Neural progenitor cell (in vitro differentiated cells): ENCODE results near the gene TMEM200C. TPM values are rescaled to one million over a fixed set of nuclear protein-coding genes. Genes with fewer than 3 reads are reported as not detected.

Experiments
- DNase-seq: peaks from one replicate; pipeline ENCODE4 v3.0.0-alpha.2; 2016; ENCODE audit warnings: low spot score
- H2AFZ ChIP-seq: fragments of 200-600 bp; sonication (generic); replicated peaks from 2 replicates; pipeline ENCODE4 v1.6.1; 2016; ENCODE audit warnings: antibody characterized with exemption
- H3F3A ChIP-seq: fragments of 200-600 bp; sonication (generic); 2 replicates; pipeline ENCODE4 v1.6.1; 2016; ENCODE audit warnings: antibody characterized with exemption, low read depth
- H3K27ac ChIP-seq: fragments of 200-600 bp; sonication (generic); 2 replicates; pipeline ENCODE4 v1.5.1; 2016; ENCODE audit warnings: mild to moderate bottlenecking
- H3K27me3 ChIP-seq: fragments of 200-600 bp; sonication (generic); 2 replicates; pipeline ENCODE4 v1.6.1; 2016; ENCODE audit warnings: mild to moderate bottlenecking, moderate library complexity
- H3K36me3 ChIP-seq: fragments of 200-600 bp; sonication (generic); 2 replicates; pipeline ENCODE4 v1.5.1; 2016
- H3K4me1 ChIP-seq: fragments of 200-600 bp; sonication (generic); 2 replicates; pipeline ENCODE4 v1.6.1; 2016; ENCODE audit warnings: mixed run types
- H3K4me2 ChIP-seq: fragments of 200-600 bp; sonication (generic); 2 replicates; pipeline ENCODE4 v1.6.1; 2016
- H3K4me3 ChIP-seq: fragments of 200-600 bp; sonication (generic); 2 replicates; pipeline ENCODE4 v1.5.1; 2016
- H3K79me2 ChIP-seq: fragments of 200-600 bp; sonication (generic); 2 replicates; pipeline ENCODE4 v1.6.1; 2016; ENCODE audit warnings: low read depth
- H3K9ac ChIP-seq: fragments of 200-600 bp; sonication (generic); 2 replicates; pipeline ENCODE4 v1.6.1; 2016
- H3K9me3 ChIP-seq: fragments of 200-600 bp; sonication (generic); 2 replicates; pipeline ENCODE4 v1.5.1; 2016; ENCODE audit warnings: low read depth
- H4K20me1 ChIP-seq: fragments of 200-600 bp; sonication (generic); 2 replicates; pipeline ENCODE4 v1.6.1; 2016; ENCODE audit warnings: low read depth
- H3K27ac Mint-ChIP-seq: 3 replicates; pipeline ENCODE4 v1.8.0; 2021; ENCODE audit warnings: mixed read lengths
- H3K27me3 Mint-ChIP-seq: 2 replicates; pipeline ENCODE4 v1.8.0; 2022; ENCODE audit warnings: low read depth, mild to moderate bottlenecking, inconsistent platforms, moderate library complexity, mixed read lengths; ENCODE audit not compliant: insufficient read depth
- H3K36me3 Mint-ChIP-seq: 3 replicates; pipeline ENCODE4 v1.8.0; 2021; ENCODE audit warnings: mixed read lengths
- H3K4me1 Mint-ChIP-seq: 3 replicates; pipeline ENCODE4 v1.8.0; 2021; ENCODE audit warnings: mixed read lengths
- H3K4me3 Mint-ChIP-seq: 3 replicates; pipeline ENCODE4 v1.8.0; 2021; ENCODE audit warnings: mild to moderate bottlenecking, moderate library complexity, mixed read lengths
- H3K9me3 Mint-ChIP-seq: 3 replicates; pipeline ENCODE4 v1.8.0; 2020; ENCODE audit warnings: mixed read lengths
- EZH2 ChIP-seq: fragments of 200-600 bp; sonication (generic); IDR thresholded peaks from 2 replicates; pipeline ENCODE4 v1.6.1; 2017; ENCODE audit warnings: antibody characterized with exemption, mild to moderate bottlenecking, moderate library complexity
- EZH2phosphoT487 ChIP-seq: fragments of 200-600 bp; sonication (generic); IDR thresholded peaks from 2 replicates; pipeline ENCODE4 v1.6.1; 2017; ENCODE audit warnings: antibody characterized with exemption
- total RNA-seq: library from RNA; depleted of rRNA; stranded (reverse); fragments of >200 nt; gene quantifications from 2 replicates; pipeline ENCODE4 v1.2.3, GENCODE V29; 2015; ENCODE audit warnings: low replicate concordance
- TF ChIP-seq, protein P1 (sequence below): fragments of 200-600 bp; sonication (generic); IDR thresholded peaks from 2 replicates; pipeline ENCODE4 v1.5.1; 2017; ENCODE audit warnings: antibody characterized with exemption, mild to moderate bottlenecking

TMEM200C gene
- total RNA-seq, 1 donor from 2014 or later: 1.4 TPM

DNA sequence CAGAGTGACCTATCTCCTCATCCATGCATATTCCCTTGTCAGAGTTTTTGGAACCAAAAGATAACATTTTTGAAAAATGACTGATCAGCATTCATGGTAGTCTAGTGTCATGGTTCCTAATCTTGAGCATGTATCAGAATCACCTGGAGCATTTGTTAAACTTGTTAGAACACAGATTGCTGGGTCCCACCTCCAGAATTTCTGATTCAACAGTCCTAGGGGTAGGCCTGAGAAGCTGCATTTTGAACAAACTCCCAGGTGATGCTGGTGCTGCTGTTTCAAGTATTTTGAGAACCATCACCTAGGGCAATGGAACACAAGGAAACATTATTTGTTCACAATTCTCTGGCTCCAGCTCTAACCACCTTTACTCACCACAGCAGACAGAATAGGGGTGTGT lies 21.0 kb downstream of the TMEM200C start:
- H3K4me1 Mint-ChIP-seq: no peaks in the 10 kb centered on the region
- Histone ChIP-seq H3K9ac (no peak overlapping the region), H3F3A (no peaks in the 10 kb centered on the region), H3K4me2 (no peak overlapping the region), H3K9me3 (no peaks in the 10 kb centered on the region), H3K27me3 (no peaks in the 10 kb centered on the region), H4K20me1 (no peaks in the 10 kb centered on the region), H3K36me3 (no peaks in the 10 kb centered on the region), H3K27ac (no peak overlapping the region), H2AFZ (no peak overlapping the region), H3K4me1 (no peaks in the 10 kb centered on the region), H3K4me3 (no peak overlapping the region), H3K79me2 (no peaks in the 10 kb centered on the region)
- H3K27me3 Mint-ChIP-seq: no peaks in the 10 kb centered on the region
- H3K4me3 Mint-ChIP-seq: no peak overlapping the region
- no peaks in the 10 kb centered on the region for H3K9me3 Mint-ChIP-seq
- no peak for DNase-seq
- H3K36me3 Mint-ChIP-seq: no peaks in the 10 kb centered on the region
- H3K27ac Mint-ChIP-seq: no peak overlapping the region
- no peak for TF ChIP-seq EZH2
- TF ChIP-seq, protein P1, sequence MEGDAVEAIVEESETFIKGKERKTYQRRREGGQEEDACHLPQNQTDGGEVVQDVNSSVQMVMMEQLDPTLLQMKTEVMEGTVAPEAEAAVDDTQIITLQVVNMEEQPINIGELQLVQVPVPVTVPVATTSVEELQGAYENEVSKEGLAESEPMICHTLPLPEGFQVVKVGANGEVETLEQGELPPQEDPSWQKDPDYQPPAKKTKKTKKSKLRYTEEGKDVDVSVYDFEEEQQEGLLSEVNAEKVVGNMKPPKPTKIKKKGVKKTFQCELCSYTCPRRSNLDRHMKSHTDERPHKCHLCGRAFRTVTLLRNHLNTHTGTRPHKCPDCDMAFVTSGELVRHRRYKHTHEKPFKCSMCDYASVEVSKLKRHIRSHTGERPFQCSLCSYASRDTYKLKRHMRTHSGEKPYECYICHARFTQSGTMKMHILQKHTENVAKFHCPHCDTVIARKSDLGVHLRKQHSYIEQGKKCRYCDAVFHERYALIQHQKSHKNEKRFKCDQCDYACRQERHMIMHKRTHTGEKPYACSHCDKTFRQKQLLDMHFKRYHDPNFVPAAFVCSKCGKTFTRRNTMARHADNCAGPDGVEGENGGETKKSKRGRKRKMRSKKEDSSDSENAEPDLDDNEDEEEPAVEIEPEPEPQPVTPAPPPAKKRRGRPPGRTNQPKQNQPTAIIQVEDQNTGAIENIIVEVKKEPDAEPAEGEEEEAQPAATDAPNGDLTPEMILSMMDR: no peak
- TF ChIP-seq EZH2phosphoT487: no peak

GRCh38 chr18:5872886-5873285 lies 22.4 kb downstream of the TMEM200C start:
- H3K4me3 ChIP-seq: no peak overlapping the region
- H2AFZ ChIP-seq: no peak overlapping the region
- H3K9ac ChIP-seq: no peak overlapping the region
- H3K4me3 Mint-ChIP-seq: no peak overlapping the region
- peak; percentile 32 for DNase-seq
- H3K9me3 Mint-ChIP-seq: no peaks in the 10 kb centered on the region
- no peaks in the 10 kb centered on the region for H3F3A ChIP-seq
- TF ChIP-seq EZH2 (no peak), EZH2phosphoT487 (no peak)
- TF ChIP-seq, protein P1: no peak
- no peaks in the 10 kb centered on the region for H3K4me1 Mint-ChIP-seq
- no peaks in the 10 kb centered on the region for H3K9me3 ChIP-seq
- H3K27me3 ChIP-seq: no peaks in the 10 kb centered on the region
- no peak overlapping the region for H3K4me2 ChIP-seq
- no peaks in the 10 kb centered on the region for H3K36me3 ChIP-seq
- no peak overlapping the region for H3K27ac ChIP-seq
- H3K27me3 Mint-ChIP-seq: no peaks in the 10 kb centered on the region
- H3K4me1 ChIP-seq: no peaks in the 10 kb centered on the region
- H3K36me3 Mint-ChIP-seq: no peaks in the 10 kb centered on the region
- H3K79me2 ChIP-seq: no peaks in the 10 kb centered on the region
- no peaks in the 10 kb centered on the region for H4K20me1 ChIP-seq
- H3K27ac Mint-ChIP-seq: no peak overlapping the region

DNA sequence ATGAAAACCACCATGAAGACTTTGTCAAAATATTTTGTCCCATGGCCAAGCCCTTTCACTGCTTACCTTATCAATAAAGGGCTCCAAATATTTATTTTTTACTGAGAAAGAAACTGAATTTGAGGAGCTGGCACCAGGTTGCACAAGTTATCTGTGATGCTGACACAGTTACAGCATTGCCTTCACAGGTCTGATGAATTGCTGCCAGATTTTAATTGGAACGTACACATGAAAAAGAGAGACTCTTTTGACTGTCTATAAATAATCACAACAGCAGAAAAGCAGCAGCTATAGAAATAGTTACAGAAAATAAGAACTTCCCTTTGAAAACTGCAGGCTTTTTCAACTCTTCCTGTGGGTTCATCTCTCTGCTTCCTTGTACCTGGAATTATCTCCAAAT lies 23.9 kb downstream of the TMEM200C start:
- H3K4me3 Mint-ChIP-seq: no peak overlapping the region
- no peak overlapping the region for H3K27ac Mint-ChIP-seq
- Histone ChIP-seq H3K27me3 (no peaks in the 10 kb centered on the region), H3K4me1 (no peaks in the 10 kb centered on the region), H3K27ac (no peak overlapping the region), H3K4me2 (no peak overlapping the region), H3K9me3 (no peaks in the 10 kb centered on the region), H3K79me2 (no peaks in the 10 kb centered on the region), H4K20me1 (no peaks in the 10 kb centered on the region), H2AFZ (no peak overlapping the region), H3F3A (no peaks in the 10 kb centered on the region), H3K4me3 (no peak overlapping the region), H3K36me3 (no peaks in the 10 kb centered on the region), H3K9ac (no peak overlapping the region)
- no peak for DNase-seq
- no peak for TF ChIP-seq EZH2
- TF ChIP-seq, protein P1: no peak
- no peak for TF ChIP-seq EZH2phosphoT487
- H3K27me3 Mint-ChIP-seq: no peaks in the 10 kb centered on the region
- no peaks in the 10 kb centered on the region for H3K36me3 Mint-ChIP-seq
- H3K9me3 Mint-ChIP-seq: no peaks in the 10 kb centered on the region
- H3K4me1 Mint-ChIP-seq: no peaks in the 10 kb centered on the region
